Naive thymus-derived CD8-positive, alpha-beta T cell (primary cell): Measurements from ENCODE around the gene RIPOR2. TPM values are rescaled to one million over a fixed set of nuclear protein-coding genes. Genes with fewer than 3 reads are reported as not detected.
A peak's percentile ranks its signal among the peaks of the same experiment; 100 is the strongest.

Source experiments
- ATAC-seq, 2 donors: fragments of 150-1000 bp; cut with Tn5 transposase in 1 of 2; sonication (Bioruptor Pico), chemical (Tn5 transposase) in 1 of 2; 1 replicate in 1 of 2; 2 replicates in 1 of 2; pipeline ENCODE4 v1.10.0; 2021; ENCODE audit warnings: mild to moderate bottlenecking in 2 of 2, moderate library complexity in 2 of 2
- POLR2A ChIA-PET: fragments of 350-600 bp; sonication (Branson Sonifier 250); formaldehyde crosslinking; loops from one replicate; lab custom pipeline; 2021; ENCODE audit warnings: antibody characterized with exemption; lab: Charles Lee
- DNase-seq, 10 donors: peaks; one replicate each; pipeline versions ENCODE4 v3.0.0 to v3.0.0-alpha.2; 2020 to 2022
- H3K27ac Mint-ChIP-seq, 10 donors: one replicate each; pipeline ENCODE4 v1.8.0; 2020 to 2022; ENCODE audit warnings: mild to moderate bottlenecking in 10 of 10, mixed read lengths in 10 of 10, moderate library complexity in 4 of 10, inconsistent platforms in 1 of 10
- H3K27me3 Mint-ChIP-seq, 5 donors: one replicate each; pipeline ENCODE4 v1.8.0; 2021 to 2022; ENCODE audit warnings: mixed read lengths in 5 of 5
- H3K36me3 Mint-ChIP-seq, 3 donors: one replicate each; pipeline ENCODE4 v1.8.0; 2020 to 2022; ENCODE audit warnings: mixed read lengths in 3 of 3, mild to moderate bottlenecking in 2 of 3, inconsistent platforms in 1 of 3
- H3K4me1 Mint-ChIP-seq, 4 donors: one replicate each; pipeline ENCODE4 v1.8.0; 2021 to 2022; ENCODE audit warnings: mixed read lengths in 4 of 4
- H3K4me3 Mint-ChIP-seq, 10 donors: one replicate each; pipeline ENCODE4 v1.8.0; 2020 to 2022; ENCODE audit warnings: mild to moderate bottlenecking in 10 of 10, mixed read lengths in 10 of 10, moderate library complexity in 6 of 10, inconsistent platforms in 1 of 10
- H3K9me3 Mint-ChIP-seq, 9 donors: one replicate each; pipeline ENCODE4 v1.8.0; 2020 to 2022; ENCODE audit warnings: mixed read lengths in 9 of 9, mild to moderate bottlenecking in 3 of 9, inconsistent platforms in 1 of 9, moderate library complexity in 1 of 9
- polyA plus RNA-seq, 3 donors: library from polyadenylated mRNA; unstranded; fragments of 300-500 nt; fragmentation: Illumina TruSeq; gene quantifications; one replicate each; pipeline ENCODE4 v1.2.3, GENCODE V29; 2021
- total RNA-seq, 8 experiments: library from RNA in 2 of 8; stranded (reverse) in 2 of 8; gene quantifications; one replicate each; pipeline ENCODE4 v1.2.3 and lab custom pipeline; 2021 to 2026

Gene RIPOR2, protein sequence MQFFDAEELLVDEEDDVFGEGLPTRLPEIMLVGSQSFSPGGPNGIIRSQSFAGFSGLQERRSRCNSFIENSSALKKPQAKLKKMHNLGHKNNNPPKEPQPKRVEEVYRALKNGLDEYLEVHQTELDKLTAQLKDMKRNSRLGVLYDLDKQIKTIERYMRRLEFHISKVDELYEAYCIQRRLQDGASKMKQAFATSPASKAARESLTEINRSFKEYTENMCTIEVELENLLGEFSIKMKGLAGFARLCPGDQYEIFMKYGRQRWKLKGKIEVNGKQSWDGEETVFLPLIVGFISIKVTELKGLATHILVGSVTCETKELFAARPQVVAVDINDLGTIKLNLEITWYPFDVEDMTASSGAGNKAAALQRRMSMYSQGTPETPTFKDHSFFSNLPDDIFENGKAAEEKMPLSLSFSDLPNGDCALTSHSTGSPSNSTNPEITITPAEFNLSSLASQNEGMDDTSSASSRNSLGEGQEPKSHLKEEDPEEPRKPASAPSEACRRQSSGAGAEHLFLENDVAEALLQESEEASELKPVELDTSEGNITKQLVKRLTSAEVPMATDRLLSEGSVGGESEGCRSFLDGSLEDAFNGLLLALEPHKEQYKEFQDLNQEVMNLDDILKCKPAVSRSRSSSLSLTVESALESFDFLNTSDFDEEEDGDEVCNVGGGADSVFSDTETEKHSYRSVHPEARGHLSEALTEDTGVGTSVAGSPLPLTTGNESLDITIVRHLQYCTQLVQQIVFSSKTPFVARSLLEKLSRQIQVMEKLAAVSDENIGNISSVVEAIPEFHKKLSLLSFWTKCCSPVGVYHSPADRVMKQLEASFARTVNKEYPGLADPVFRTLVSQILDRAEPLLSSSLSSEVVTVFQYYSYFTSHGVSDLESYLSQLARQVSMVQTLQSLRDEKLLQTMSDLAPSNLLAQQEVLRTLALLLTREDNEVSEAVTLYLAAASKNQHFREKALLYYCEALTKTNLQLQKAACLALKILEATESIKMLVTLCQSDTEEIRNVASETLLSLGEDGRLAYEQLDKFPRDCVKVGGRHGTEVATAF
- 100 to 1,000 TPM; 511 to 531 TPM for total RNA-seq
- polyA plus RNA-seq: 100 to 1,000 TPM; 413 to 542 (median 468) TPM
- total RNA-seq (lab: John Stamatoyannopoulos, UW): 198 to 1,417 (median 834) reads per million in 6 experiments

DNA sequence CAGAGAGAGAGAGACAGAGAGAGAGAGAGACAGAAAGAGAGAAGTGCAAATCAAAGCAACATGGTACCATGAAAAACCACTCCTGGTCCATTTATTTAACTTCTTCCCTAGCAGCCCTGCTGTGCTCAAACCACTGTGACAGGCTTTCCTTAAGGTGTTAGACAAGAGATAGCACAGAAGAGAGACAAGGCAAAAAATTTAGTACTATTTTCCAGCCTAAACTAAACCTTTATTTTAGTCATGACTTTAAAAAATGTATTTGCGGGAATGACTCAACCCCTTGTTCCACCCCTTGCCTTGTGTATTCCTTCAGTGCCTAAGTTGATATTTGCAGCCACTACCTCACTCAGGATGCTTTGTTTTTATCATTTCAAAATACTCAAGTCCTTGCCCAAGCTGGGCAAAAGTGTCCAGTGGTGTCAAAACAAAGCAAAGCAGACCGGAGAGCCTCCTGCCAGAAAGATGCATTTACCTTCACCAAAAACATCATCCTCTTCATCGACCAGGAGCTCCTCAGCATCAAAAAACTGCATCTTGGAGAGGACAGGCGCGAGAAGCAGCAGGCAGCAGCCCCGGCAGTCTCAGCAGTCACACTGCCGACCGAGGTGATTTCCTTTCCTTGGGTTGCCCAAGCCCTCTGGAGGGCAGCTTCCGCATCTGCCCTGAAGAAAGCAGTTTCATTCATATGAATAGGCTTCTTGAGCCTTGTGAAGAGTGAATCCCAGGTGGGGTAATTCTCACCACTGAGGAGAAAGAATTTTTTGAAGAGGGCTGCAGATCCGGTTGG, at the start of gene RIPOR2:
TSS of gene RIPOR2 (minus strand) at position 595 of the 787 bp plus-strand sequence. CDS start at position 533, 62 bp downstream.
- H3K36me3 Mint-ChIP-seq: peaks cover 43 to 48% (median 48%) of the 10 kb centered on the region in 3 donors
- peak; percentile 61 to 74 for ATAC-seq
- no peaks in the 10 kb centered on the region for H3K27me3 Mint-ChIP-seq
- peaks cover 35 to 68% (median 58%) of the 10 kb centered on the region in 4 donors for H3K4me1 Mint-ChIP-seq
- H3K27ac Mint-ChIP-seq: peak within 1 kb of the TSS; percentile 87 to 98 (median 95)
- POLR2A ChIA-PET: interaction anchor here (0.5 to 18.7 kb wide), 27 partner anchors 9 to 1220 kb away, joined by 3 to 1085 read pairs (median 6); partner anchors contain the start of genes ACOT13 and TDP2
- peak within 1 kb of the TSS; percentile 81 to 99 (median 98) for H3K4me3 Mint-ChIP-seq
- DNase-seq: peak; percentile 56 to 85 (median 77)
- peaks cover 0 to 5% (median 0%) of the 10 kb centered on the region in 9 donors for H3K9me3 Mint-ChIP-seq

DNA sequence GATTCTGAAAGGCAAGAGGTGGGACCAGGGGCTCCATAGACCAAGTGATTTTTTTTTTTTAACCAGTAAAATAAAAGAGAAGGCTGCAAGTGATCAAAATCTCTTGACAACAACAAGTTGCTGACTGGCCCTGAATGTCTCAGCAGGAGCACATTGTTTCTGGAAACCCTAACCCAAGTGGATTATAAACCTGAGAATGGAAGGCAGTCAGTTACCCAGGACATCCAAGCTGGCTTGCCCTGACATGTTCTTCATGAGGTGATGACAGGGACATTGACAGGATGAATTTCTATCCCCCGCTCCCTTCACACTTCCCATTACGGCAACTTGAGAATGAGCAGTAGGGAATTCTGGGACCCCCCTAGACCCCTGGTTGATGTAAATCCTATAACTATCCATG, 49.6 kb upstream of the RIPOR2 start:
- H3K4me3 Mint-ChIP-seq: peak overlapping the region in 1 of 10 donors; percentile 41
- H3K9me3 Mint-ChIP-seq: peaks cover 0 to 8% (median 6%) of the 10 kb centered on the region in 9 donors
- ATAC-seq (no peak), DNase-seq (no peak)
- H3K27ac Mint-ChIP-seq: peak overlapping the region in 4 of 10 donors; percentile 11 to 76 (median 30)
- H3K27me3 Mint-ChIP-seq: no peaks in the 10 kb centered on the region
- peaks cover 30 to 81% (median 77%) of the 10 kb centered on the region in 4 donors for H3K4me1 Mint-ChIP-seq
- POLR2A ChIA-PET: no interaction called here
- peaks cover 0 to 18% (median 5%) of the 10 kb centered on the region in 3 donors for H3K36me3 Mint-ChIP-seq

DNA sequence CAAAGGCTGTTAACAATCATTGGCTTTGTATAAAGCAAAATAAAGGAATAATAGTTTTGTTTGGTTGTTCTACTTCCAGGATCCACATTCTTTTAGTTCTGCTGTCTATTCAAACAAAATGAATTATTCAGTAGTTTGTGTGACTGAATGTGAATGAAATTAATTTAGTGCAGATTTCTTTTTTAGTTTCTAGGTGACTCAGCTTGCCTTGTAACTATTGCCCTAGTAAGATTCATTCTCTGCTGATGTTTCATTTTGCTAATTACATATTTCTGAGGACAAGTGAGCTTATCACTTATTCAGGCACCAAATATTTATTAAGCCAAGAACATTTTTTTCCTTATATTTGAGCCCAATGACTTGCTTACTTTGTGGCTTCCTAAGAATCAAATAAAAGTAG, 46.5 kb upstream of the RIPOR2 start:
- no peak overlapping the region for H3K4me3 Mint-ChIP-seq
- no peak for DNase-seq
- H3K4me1 Mint-ChIP-seq: peaks cover 26 to 80% (median 78%) of the 10 kb centered on the region in 4 donors
- H3K36me3 Mint-ChIP-seq: peaks cover 0 to 15% (median 5%) of the 10 kb centered on the region in 3 donors
- H3K9me3 Mint-ChIP-seq: peaks cover 0 to 6% (median 3%) of the 10 kb centered on the region in 9 donors
- peak overlapping the region in 2 of 10 donors; percentile 20 to 44 for H3K27ac Mint-ChIP-seq
- no peaks in the 10 kb centered on the region for H3K27me3 Mint-ChIP-seq
- POLR2A ChIA-PET: interaction anchor here (0.5 to 3.4 kb wide), 9 partner anchors 9 to 57 kb away, joined by 3 to 20 read pairs (median 3); partner anchors contain the start of gene RIPOR2
- ATAC-seq: no peak

DNA sequence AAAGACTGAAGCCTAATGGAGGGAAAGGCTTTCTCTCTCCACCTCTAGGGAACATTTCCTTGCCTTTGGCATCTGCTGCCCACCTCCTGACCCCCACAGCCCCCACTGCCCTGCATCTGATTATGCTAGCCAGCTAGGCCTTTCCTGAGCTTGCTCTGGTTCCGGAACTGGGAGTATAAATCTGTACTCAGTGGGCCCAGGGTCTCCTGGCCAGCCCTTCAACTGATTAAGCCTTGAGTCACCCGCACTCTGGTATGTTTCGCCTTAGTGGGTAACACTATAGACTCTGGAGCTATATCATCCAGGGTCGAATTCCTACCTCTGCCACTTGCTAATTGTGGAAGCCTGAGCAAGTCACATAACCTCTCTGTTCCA, 45.6 kb upstream of the RIPOR2 start:
- POLR2A ChIA-PET: interaction anchor here (1.1 to 1.5 kb wide), 2 partner anchors 32 to 48 kb away, joined by 3 to 5 read pairs; no protein-coding TSS in a partner anchor
- DNase-seq (no peak), ATAC-seq (no peak)
- Mint-ChIP-seq H3K4me3 (peak overlapping the region in 1 of 10 donors; percentile 0), H3K4me1 (peaks cover 20 to 74% (median 71%) of the 10 kb centered on the region in 4 donors), H3K27me3 (no peaks in the 10 kb centered on the region), H3K27ac (peak overlapping the region in 3 of 10 donors; percentile 31 to 51 (median 41)), H3K36me3 (peaks cover 0 to 9% (median 2%) of the 10 kb centered on the region in 3 donors), H3K9me3 (peaks cover 0 to 2% (median 0%) of the 10 kb centered on the region in 9 donors)

DNA sequence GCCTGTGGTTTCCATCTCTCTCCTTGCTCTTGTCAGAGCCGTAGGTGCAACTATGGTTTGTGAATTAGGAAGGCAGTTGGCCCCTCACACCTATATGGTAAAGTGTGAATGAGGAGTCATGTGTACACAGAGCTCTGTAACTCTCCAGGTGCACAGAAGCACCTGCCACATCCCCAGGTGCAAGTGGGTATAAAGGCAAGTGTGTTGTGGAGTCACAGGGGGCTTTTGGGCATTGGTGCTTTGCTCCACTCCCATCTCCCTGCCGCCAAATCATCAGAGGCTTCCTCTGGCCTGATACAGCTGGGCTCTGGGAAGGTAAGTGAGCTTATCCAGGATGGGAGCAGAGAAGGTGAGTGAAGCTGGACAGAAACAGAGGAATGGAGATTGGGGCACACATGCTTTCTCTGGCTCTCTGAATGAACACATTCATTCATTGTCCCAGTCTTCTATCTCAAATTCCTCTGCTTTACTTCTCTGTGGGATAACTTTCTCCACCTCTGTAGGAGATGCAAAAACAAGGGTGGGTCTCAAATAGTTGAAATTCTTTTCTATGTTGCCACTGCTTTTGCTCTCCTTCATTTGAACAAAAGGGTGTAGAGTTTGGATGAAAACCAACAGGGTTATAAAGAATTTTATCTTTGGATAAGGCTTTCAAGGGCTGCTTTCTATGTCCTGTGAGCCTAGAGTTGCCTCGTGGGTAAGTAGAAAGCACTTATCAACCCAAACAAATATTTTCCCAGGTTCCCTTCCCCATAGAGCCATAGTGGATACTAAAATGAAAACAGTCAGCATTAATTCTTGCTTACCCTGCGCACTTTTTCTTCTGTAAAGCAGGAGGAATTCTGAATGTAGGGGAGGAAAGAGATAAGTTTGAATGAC, 45.0 kb upstream of the RIPOR2 start:
- Mint-ChIP-seq H3K36me3 (peaks cover 0 to 7% (median 0%) of the 10 kb centered on the region in 3 donors), H3K27me3 (no peaks in the 10 kb centered on the region), H3K9me3 (peaks cover 0 to 2% (median 0%) of the 10 kb centered on the region in 9 donors), H3K4me1 (peaks cover 20 to 68% (median 65%) of the 10 kb centered on the region in 4 donors), H3K27ac (peak overlapping the region in 6 of 10 donors; percentile 3 to 51 (median 42)), H3K4me3 (peak overlapping the region in 1 of 10 donors; percentile 22)
- no peak for DNase-seq
- peak in 1 of 2 donors; percentile 28 for ATAC-seq
- POLR2A ChIA-PET: interaction anchor here (1.0 to 1.5 kb wide), 3 partner anchors 26 to 47 kb away, joined by 3 to 5 read pairs (median 3); no protein-coding TSS in a partner anchor

DNA sequence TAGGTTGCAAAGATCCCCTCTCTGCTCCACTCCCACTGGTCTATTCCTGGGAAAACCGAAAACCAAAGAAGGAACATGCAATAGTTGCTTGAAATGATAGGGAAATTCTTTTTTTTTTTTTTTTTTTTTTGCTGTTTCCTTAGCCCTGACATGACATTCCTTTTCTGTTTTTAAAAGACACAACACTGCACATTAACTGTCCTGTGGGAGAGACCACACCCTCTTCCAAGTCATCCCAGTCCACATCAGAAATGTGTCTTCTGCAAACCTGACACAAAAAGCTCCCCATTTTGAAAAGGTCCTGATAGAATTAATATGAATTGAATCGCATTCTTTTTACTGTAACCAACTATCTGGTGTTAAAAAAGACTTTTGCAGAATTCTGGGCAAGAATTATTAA, 43.4 kb upstream of the RIPOR2 start:
- Mint-ChIP-seq H3K4me1 (peaks cover 22 to 68% (median 63%) of the 10 kb centered on the region in 4 donors), H3K27ac (peak overlapping the region in 5 of 10 donors; percentile 11 to 78 (median 61)), H3K36me3 (peaks cover 0 to 9% (median 0%) of the 10 kb centered on the region in 3 donors), H3K4me3 (no peak overlapping the region), H3K9me3 (peaks cover 0 to 2% (median 0%) of the 10 kb centered on the region in 9 donors), H3K27me3 (no peaks in the 10 kb centered on the region)
- no peak for DNase-seq
- no peak for ATAC-seq
- POLR2A ChIA-PET: interaction anchor here (0.7 to 1.5 kb wide), 3 partner anchors 9 to 70 kb away, joined by 3 to 6 read pairs (median 4); no protein-coding TSS in a partner anchor

DNA sequence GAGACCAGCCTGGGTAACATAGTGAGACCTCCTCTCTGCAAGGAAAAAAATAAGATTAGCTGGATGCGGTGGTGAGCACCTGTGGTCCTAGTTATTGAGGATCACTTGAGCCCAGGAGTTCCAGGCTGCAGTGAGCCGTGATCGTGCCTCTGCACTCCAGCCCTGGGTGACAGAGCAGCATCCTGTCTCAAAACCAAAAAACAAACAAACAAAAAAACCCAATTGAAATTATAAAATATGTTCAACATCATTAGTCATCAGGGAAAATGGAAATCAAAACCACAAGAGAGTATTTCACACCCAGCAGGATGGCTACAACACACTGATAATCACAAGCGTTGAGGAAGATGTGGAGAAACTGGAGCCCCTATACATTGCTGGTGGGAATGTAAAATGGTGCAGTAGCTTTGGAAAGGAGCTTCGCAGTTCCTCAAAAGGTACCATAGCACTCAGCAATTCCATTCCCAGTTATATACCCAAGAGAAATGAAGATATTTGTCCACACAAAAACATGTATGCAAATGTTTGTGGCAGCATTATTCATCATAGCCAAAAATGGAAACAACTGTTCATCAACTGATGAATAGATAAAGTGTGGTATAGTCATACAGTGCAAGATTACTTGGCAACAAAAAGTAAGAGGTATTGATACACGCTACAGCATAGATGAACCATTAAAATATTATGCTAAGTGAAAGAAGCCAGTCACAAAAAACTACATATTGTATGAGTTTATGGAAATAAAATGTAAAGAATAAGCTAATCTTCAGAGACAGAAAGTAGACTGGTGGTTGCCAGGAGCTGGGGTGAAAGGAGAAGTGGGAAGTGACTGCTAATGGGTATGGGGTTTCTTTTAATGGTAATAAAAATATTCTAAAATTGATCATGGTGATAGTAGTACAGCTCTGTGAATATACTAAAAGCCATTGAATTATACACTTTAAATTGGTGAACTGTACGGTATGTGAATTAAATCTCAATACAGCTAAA, 38.7 kb upstream of the RIPOR2 start:
- H3K27ac Mint-ChIP-seq: peak overlapping the region in 8 of 10 donors; percentile 29 to 91 (median 58)
- peaks cover 27 to 70% (median 60%) of the 10 kb centered on the region in 4 donors for H3K4me1 Mint-ChIP-seq
- H3K36me3 Mint-ChIP-seq: peaks cover 0 to 9% (median 0%) of the 10 kb centered on the region in 3 donors
- H3K27me3 Mint-ChIP-seq: no peaks in the 10 kb centered on the region
- H3K4me3 Mint-ChIP-seq: peak overlapping the region in 3 of 10 donors; percentile 16 to 44 (median 38)
- peaks cover 0 to 2% (median 0%) of the 10 kb centered on the region in 9 donors for H3K9me3 Mint-ChIP-seq
- POLR2A ChIA-PET: interaction anchor here (0.5 to 1.9 kb wide), 8 partner anchors 10 to 134 kb away, joined by 3 to 9 read pairs (median 3); no protein-coding TSS in a partner anchor
- ATAC-seq (peak in 1 of 2 donors; percentile 69), DNase-seq (no peak)

DNA sequence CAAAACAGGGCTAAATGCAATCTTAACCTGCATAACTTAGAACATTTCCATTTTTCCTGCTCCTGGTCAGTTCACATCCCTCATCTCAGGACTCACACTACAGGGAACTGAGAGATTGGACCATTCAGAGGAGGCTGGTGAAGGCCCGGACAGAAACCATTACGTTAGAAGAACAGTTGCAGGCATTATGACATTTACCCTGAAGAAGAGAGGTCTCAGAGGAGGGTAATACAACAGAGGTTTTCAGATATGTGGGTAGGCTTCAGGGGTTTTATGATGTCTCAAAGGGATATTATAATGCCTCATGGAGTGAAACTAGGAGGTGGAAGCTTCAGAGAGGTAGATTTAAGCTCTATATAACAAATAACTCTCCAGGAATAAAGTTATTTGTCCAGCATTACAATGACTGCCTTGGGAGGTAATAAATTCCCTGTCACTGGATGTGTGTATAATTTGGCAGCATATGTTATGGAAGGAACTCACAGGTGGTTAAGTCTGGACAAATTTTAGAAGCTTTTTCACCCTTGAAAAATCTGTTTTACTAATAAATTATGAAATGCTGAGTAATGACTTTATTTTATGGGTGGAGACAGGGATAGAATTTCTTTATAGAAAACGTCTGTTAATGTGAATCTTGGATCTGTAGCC, 36.7 kb upstream of the RIPOR2 start:
- ATAC-seq (no peak), DNase-seq (no peak)
- peak overlapping the region in 3 of 10 donors; percentile 20 to 72 (median 66) for H3K27ac Mint-ChIP-seq
- H3K27me3 Mint-ChIP-seq: no peaks in the 10 kb centered on the region
- H3K36me3 Mint-ChIP-seq: peaks cover 0 to 7% (median 0%) of the 10 kb centered on the region in 3 donors
- H3K4me3 Mint-ChIP-seq: no peak overlapping the region
- H3K4me1 Mint-ChIP-seq: peaks cover 25 to 76% (median 65%) of the 10 kb centered on the region in 4 donors
- POLR2A ChIA-PET: interaction anchor here (1.1 to 25.0 kb wide), 6 partner anchors 10 to 40 kb away, joined by 3 to 1085 read pairs (median 4); partner anchors contain the start of gene RIPOR2
- H3K9me3 Mint-ChIP-seq: peaks cover 0 to 2% (median 0%) of the 10 kb centered on the region in 9 donors

DNA sequence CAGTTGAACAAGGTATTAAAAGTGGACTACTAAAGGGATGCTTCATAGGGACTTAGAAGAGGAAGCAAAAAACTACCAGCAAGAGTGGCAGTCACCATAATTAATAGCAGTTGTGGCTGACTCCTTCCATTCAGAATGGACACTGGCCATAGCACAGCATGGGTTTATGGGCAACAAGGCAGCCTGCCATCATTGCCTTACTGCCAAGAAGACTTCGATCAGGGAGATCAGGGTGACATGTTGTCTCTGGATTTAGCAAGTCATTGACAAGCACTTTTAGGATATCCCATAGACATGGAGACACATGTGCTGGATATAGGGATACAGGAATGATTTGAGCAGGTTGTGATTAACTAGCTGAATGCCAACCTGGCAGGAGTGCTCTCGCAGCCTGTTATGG, 35.3 kb upstream of the RIPOR2 start:
- POLR2A ChIA-PET: interaction anchor here (1.4 to 25.0 kb wide), 3 partner anchors 9 to 38 kb away, joined by 4 to 1085 read pairs (median 5); partner anchors contain the start of gene RIPOR2
- Mint-ChIP-seq H3K27ac (peak overlapping the region in 2 of 10 donors; percentile 20 to 80), H3K27me3 (no peaks in the 10 kb centered on the region), H3K4me3 (no peak overlapping the region), H3K4me1 (peaks cover 33 to 84% (median 75%) of the 10 kb centered on the region in 4 donors), H3K9me3 (peaks cover 0 to 1% (median 0%) of the 10 kb centered on the region in 9 donors), H3K36me3 (peaks cover 0 to 7% (median 0%) of the 10 kb centered on the region in 3 donors)
- no peak for ATAC-seq
- DNase-seq: no peak
